H9 (cell line): Measurements from ENCODE around the gene TAF3. TPM values are rescaled to one million over a fixed set of nuclear protein-coding genes. Genes with fewer than 3 reads are reported as not detected.

Experiments
- DNase-seq: peaks from one replicate; pipeline ENCODE4 v3.0.0-alpha.2; 2017
- H2AFZ ChIP-seq: one replicate; pipeline ENCODE4 v1.6.1; 2013; ENCODE audit warnings: mild to moderate bottlenecking, low read length, control low read depth, moderate library complexity
- H2AK5ac ChIP-seq: 2 replicates; pipeline ENCODE4 v1.6.1; 2013; ENCODE audit warnings: low read length, control low read depth, mixed read lengths; ENCODE audit not compliant: insufficient read length
- H2BK120ac ChIP-seq: one replicate; pipeline ENCODE4 v1.6.1; 2013; ENCODE audit warnings: low read depth, mild to moderate bottlenecking, low read length, control low read depth, inconsistent platforms; ENCODE audit not compliant: poor library complexity, severe bottlenecking
- H2BK12ac ChIP-seq: 2 replicates; pipeline ENCODE4 v1.6.1; 2013; ENCODE audit warnings: low read length, control low read depth, mixed read lengths, low read depth; ENCODE audit not compliant: insufficient read length
- H2BK15ac ChIP-seq: 2 replicates; pipeline ENCODE4 v1.6.1; 2013; ENCODE audit warnings: low read depth, low read length, control low read depth
- H2BK20ac ChIP-seq: one replicate; pipeline ENCODE4 v1.6.1; 2013; ENCODE audit warnings: low read depth, mild to moderate bottlenecking, low read length, control low read depth, inconsistent platforms; ENCODE audit not compliant: poor library complexity, severe bottlenecking
- H2BK5ac ChIP-seq: 2 replicates; pipeline ENCODE4 v1.6.1; 2013; ENCODE audit warnings: low read length, control low read depth, mixed read lengths; ENCODE audit not compliant: insufficient read length
- H3K14ac ChIP-seq: 2 replicates; pipeline ENCODE4 v1.6.1; 2013; ENCODE audit warnings: low read length, control low read depth; ENCODE audit not compliant: insufficient read depth
- H3K18ac ChIP-seq: 2 replicates; pipeline ENCODE4 v1.6.1; 2013; ENCODE audit warnings: low read depth, mild to moderate bottlenecking, mixed read lengths, low read length, control low read depth; ENCODE audit not compliant: insufficient read length
- H3K23ac ChIP-seq: 2 replicates; pipeline ENCODE4 v1.6.1; 2013; ENCODE audit warnings: low read length, control low read depth, mixed read lengths, low read depth; ENCODE audit not compliant: insufficient read length
- H3K23me2 ChIP-seq: 2 replicates; pipeline ENCODE4 v1.6.1; 2013; ENCODE audit warnings: low read depth, mild to moderate bottlenecking, mixed read lengths, low read length, control low read depth; ENCODE audit not compliant: insufficient read length, poor library complexity, severe bottlenecking
- H3K27ac ChIP-seq: 2 replicates; pipeline ENCODE4 v1.5.1; 2013; ENCODE audit warnings: low read length, control low read depth, mixed read lengths, low read depth; ENCODE audit not compliant: insufficient read length
- H3K27me3 ChIP-seq: 2 replicates; pipeline ENCODE4 v1.6.1; 2013; ENCODE audit warnings: low read length, control low read depth, inconsistent platforms; ENCODE audit not compliant: insufficient read depth
- H3K4ac ChIP-seq: 2 replicates; pipeline ENCODE4 v1.6.1; 2013; ENCODE audit warnings: low read depth, mild to moderate bottlenecking, control low read depth, inconsistent platforms, low read length, moderate library complexity
- H3K4me1 ChIP-seq: 2 replicates; pipeline ENCODE4 v1.6.1; 2013; ENCODE audit warnings: low read length, control low read depth, inconsistent platforms; ENCODE audit not compliant: insufficient read depth
- H3K4me2 ChIP-seq: 2 replicates; pipeline ENCODE4 v1.6.1; 2013; ENCODE audit warnings: low read length, control low read depth, mixed read lengths; ENCODE audit not compliant: insufficient read length, insufficient read depth
- H3K56ac ChIP-seq: 2 replicates; pipeline ENCODE4 v1.6.1; 2013; ENCODE audit warnings: low read depth, mild to moderate bottlenecking, mixed read lengths, low read length, control low read depth; ENCODE audit not compliant: insufficient read length
- H3K79me1 ChIP-seq: 2 replicates; pipeline ENCODE4 v1.6.1; 2013; ENCODE audit warnings: low read depth, mild to moderate bottlenecking, moderate library complexity, low read length, control low read depth, inconsistent platforms; ENCODE audit not compliant: insufficient read depth, poor library complexity, severe bottlenecking
- H3K79me2 ChIP-seq: 2 replicates; pipeline ENCODE4 v1.6.1; 2013; ENCODE audit warnings: low read length, control low read depth, inconsistent platforms; ENCODE audit not compliant: insufficient read depth
- H3K9ac ChIP-seq: 2 replicates; pipeline ENCODE4 v1.6.1; 2013; ENCODE audit warnings: low read length, control low read depth, mixed read lengths; ENCODE audit not compliant: insufficient read length; ENCODE audit errors: extremely low read depth
- H3K9me3 ChIP-seq: one replicate; pipeline ENCODE4 v1.6.1; 2013; ENCODE audit warnings: low read depth, low read length, inconsistent platforms; ENCODE audit not compliant: control insufficient read depth
- H3T11ph ChIP-seq: one replicate; pipeline ENCODE4 v1.6.1; 2013; ENCODE audit warnings: mild to moderate bottlenecking, low read length, control low read depth, inconsistent platforms
- H4K20me1 ChIP-seq: one replicate; pipeline ENCODE4 v1.6.1; 2013; ENCODE audit not compliant: control insufficient read depth, insufficient read length, insufficient read depth
- H4K5ac ChIP-seq: 2 replicates; pipeline ENCODE4 v1.6.1; 2013; ENCODE audit warnings: low read depth, mild to moderate bottlenecking, mixed read lengths, low read length, control low read depth; ENCODE audit not compliant: insufficient read length
- H4K8ac ChIP-seq: replicated peaks from 2 replicates; pipeline ENCODE4 v1.6.1; 2013; ENCODE audit warnings: low read length, control low read depth, mixed read lengths, low read depth; ENCODE audit not compliant: insufficient read length
- H4K91ac ChIP-seq: 2 replicates; pipeline ENCODE4 v1.6.1; 2013; ENCODE audit warnings: low read depth, mild to moderate bottlenecking, moderate library complexity, mixed read lengths, low read length, control low read depth; ENCODE audit not compliant: insufficient read length
- H3K27ac Mint-ChIP-seq, 3 experiments: 2 replicates in 2 of 3; 3 replicates in 1 of 3; pipeline ENCODE4 v1.8.0; 2020 to 2021; ENCODE audit warnings: mixed read lengths in 3 of 3, mild to moderate bottlenecking in 1 of 3, moderate library complexity in 1 of 3
- H3K27me3 Mint-ChIP-seq: 2 replicates; pipeline ENCODE4 v1.8.0; 2021; ENCODE audit warnings: low read depth, mild to moderate bottlenecking, moderate library complexity, mixed read lengths
- H3K36me3 Mint-ChIP-seq, 3 experiments: 2 replicates in 2 of 3; 3 replicates in 1 of 3; pipeline ENCODE4 v1.8.0; 2020 to 2021; ENCODE audit warnings: low read depth in 3 of 3, mixed read lengths in 3 of 3; ENCODE audit not compliant: insufficient read depth in 1 of 3
- H3K4me1 Mint-ChIP-seq, 2 experiments: 2 replicates each; pipeline ENCODE4 v1.8.0; 2020; ENCODE audit warnings: mixed read lengths in 2 of 2
- H3K4me3 Mint-ChIP-seq, 2 experiments: 2 replicates in 1 of 2; 3 replicates in 1 of 2; pipeline ENCODE4 v1.8.0; 2020 to 2021; ENCODE audit warnings: mild to moderate bottlenecking in 2 of 2, mixed read lengths in 2 of 2, moderate library complexity in 1 of 2
- H3K9me3 Mint-ChIP-seq, 2 experiments: 2 replicates in 1 of 2; 3 replicates in 1 of 2; pipeline ENCODE4 v1.8.0; 2020; ENCODE audit warnings: mild to moderate bottlenecking in 2 of 2, mixed read lengths in 2 of 2, moderate library complexity in 1 of 2
- WGBS: extraction: QIAGEN DNeasy Blood & Tissue Kit; methylation state at CpG from one replicate; pipeline ENCODE4 v1.1.7; 2013; ENCODE audit warnings: missing lambda C conversion rate, low lambda C conversion rate, mixed read lengths; ENCODE audit not compliant: insufficient read length; ENCODE audit errors: extremely low coverage; 5-methylcytosine and 5-hydroxymethylcytosine counted together
- total RNA-seq: library from RNA; stranded (reverse); gene quantifications from 2 replicates; pipeline ENCODE4 v1.2.1, GENCODE V29; 2021
- TF ChIP-seq, protein P1 (sequence below): fragments of 200-600 bp; sonication (generic); conservative IDR thresholded peaks from 3 replicates; pipeline ENCODE4 v1.8.0; 2021; ENCODE audit warnings: antibody characterized with exemption, mild to moderate bottlenecking

The TAF3 gene
- total RNA-seq, 1 experiment from 2014 or later = 10.2 TPM

DNA sequence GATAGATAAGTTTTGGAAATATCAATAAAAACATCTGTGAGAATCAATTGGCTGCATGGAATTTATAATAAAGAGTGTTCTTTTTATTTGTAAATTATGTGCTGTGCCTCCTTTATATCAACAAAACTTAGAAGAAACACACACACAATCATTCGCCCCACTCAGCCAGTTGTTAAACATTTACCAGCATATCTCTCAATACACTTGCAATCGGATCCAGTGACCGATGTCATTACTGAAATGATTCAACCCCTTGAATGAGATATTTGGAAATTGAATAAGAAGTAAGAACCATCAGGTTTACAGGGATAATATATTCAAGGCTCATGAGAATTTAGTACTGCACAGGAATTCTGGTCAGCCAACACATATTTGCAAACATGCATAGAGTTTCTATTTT, 35.6 kb downstream of the TAF3 start:
- no peak overlapping the region for H3K9ac ChIP-seq
- peaks cover 21 to 23% of the 10 kb centered on the region in 2 experiments for H3K4me1 Mint-ChIP-seq
- no peak overlapping the region for H2BK12ac ChIP-seq
- H3K4me1 ChIP-seq = peaks cover 6% of the 10 kb centered on the region; the same call in 1 of the 2 replicates
- no peak overlapping the region for H3K18ac ChIP-seq
- no peak overlapping the region for H3K4ac ChIP-seq
- no peaks in the 10 kb centered on the region for H3K27me3 Mint-ChIP-seq
- H2AK5ac ChIP-seq = no peak overlapping the region
- DNase-seq = no peak
- H3K79me1 ChIP-seq = no peaks in the 10 kb centered on the region
- WGBS = no CpG with 5 or more reads among the region's 3 CpGs
- no peaks in the 10 kb centered on the region; the same call in 1 of the 2 replicates for H3K79me2 ChIP-seq
- H3T11ph ChIP-seq = no peak overlapping the region
- no peaks in the 10 kb centered on the region; a peak in 1 of 5 replicates for H3K9me3 Mint-ChIP-seq
- H4K8ac ChIP-seq = no peak overlapping the region
- H2BK5ac ChIP-seq = no peak overlapping the region
- H2BK15ac ChIP-seq = no peak overlapping the region
- no peak overlapping the region for H4K91ac ChIP-seq
- no peak overlapping the region for H2BK120ac ChIP-seq
- H4K5ac ChIP-seq = no peak overlapping the region
- no peak overlapping the region for H3K14ac ChIP-seq
- no peak overlapping the region for H3K4me3 Mint-ChIP-seq
- no peak overlapping the region for H2BK20ac ChIP-seq
- H3K36me3 Mint-ChIP-seq = peaks cover 0 to 5% (median 0%) of the 10 kb centered on the region in 3 experiments; a peak in 1 of 7 replicates
- no peaks in the 10 kb centered on the region for H3K27me3 ChIP-seq
- no peak overlapping the region for H3K4me2 ChIP-seq
- H2AFZ ChIP-seq = no peak overlapping the region
- H3K23ac ChIP-seq = no peak overlapping the region
- no peak overlapping the region for H3K27ac ChIP-seq
- H3K9me3 ChIP-seq = no peaks in the 10 kb centered on the region
- H3K56ac ChIP-seq = no peak overlapping the region
- H4K20me1 ChIP-seq = no peaks in the 10 kb centered on the region
- TF ChIP-seq, protein P1, sequence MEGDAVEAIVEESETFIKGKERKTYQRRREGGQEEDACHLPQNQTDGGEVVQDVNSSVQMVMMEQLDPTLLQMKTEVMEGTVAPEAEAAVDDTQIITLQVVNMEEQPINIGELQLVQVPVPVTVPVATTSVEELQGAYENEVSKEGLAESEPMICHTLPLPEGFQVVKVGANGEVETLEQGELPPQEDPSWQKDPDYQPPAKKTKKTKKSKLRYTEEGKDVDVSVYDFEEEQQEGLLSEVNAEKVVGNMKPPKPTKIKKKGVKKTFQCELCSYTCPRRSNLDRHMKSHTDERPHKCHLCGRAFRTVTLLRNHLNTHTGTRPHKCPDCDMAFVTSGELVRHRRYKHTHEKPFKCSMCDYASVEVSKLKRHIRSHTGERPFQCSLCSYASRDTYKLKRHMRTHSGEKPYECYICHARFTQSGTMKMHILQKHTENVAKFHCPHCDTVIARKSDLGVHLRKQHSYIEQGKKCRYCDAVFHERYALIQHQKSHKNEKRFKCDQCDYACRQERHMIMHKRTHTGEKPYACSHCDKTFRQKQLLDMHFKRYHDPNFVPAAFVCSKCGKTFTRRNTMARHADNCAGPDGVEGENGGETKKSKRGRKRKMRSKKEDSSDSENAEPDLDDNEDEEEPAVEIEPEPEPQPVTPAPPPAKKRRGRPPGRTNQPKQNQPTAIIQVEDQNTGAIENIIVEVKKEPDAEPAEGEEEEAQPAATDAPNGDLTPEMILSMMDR = no peak
- H3K23me2 ChIP-seq = no peaks in the 10 kb centered on the region
- no peak overlapping the region for H3K27ac Mint-ChIP-seq
